ENCODE data around the gene KLHL11.
A peak's percentile ranks its signal among the peaks of the same experiment; 100 is the strongest.

The KLHL11 gene

DNA sequence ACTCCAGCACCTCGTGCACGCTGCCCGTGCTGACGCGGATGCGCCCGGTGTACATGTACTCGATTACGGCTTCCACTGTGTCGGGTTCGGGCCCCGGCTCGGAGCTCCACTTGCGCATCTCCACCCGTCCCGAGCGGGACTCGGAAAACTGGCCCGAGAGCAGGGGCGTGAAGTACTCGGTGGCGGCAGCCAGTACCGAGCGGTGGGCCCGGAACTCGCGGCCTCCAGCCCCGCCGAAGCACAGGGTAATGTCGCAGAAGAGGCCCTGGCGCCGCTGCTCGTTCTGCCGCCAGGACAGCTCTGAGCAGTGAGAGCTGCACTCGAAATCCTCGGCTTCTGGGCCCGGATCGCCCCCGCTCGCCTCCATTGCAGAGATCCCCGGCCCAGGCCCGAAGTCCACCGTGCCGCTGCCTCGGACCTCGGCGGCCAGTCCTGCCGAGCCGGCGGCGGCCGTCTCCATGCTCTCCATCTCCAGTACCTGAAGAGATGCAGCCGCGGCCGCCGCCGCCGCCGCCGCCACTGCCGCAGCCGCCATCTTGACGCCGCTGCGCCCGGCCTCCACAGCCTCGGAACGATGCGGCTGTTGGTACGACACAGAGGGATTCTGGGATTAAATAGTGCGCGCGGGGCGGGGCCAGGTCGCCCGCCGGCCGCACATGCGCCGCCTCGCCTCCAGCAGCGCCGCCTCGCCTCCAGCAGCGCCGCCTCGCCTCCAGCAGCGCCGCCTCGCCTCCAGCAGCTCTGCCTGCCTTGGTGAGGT lies at the start of gene KLHL11:
TSS of gene KLHL11 (minus strand) at position 588 of the 760 bp plus-strand sequence. CDS start at position 535, 53 bp downstream.
- DNase-seq (ENCODE audit: low spot score in 2 of 2), result peak; percentile 79 to 81
- peak; percentile 93 for ATAC-seq (ENCODE audit: low read depth)
- Mint-ChIP-seq H3K36me3 (peaks cover 4% of the 10 kb centered on the region), H3K9me3 (no peaks in the 10 kb centered on the region), H3K4me3 (no peak within 1 kb of the TSS), H3K27ac (no peak within 1 kb of the TSS), H3K27me3 (no peaks in the 10 kb centered on the region), H3K4me1 (peaks cover 13% of the 10 kb centered on the region)

DNA sequence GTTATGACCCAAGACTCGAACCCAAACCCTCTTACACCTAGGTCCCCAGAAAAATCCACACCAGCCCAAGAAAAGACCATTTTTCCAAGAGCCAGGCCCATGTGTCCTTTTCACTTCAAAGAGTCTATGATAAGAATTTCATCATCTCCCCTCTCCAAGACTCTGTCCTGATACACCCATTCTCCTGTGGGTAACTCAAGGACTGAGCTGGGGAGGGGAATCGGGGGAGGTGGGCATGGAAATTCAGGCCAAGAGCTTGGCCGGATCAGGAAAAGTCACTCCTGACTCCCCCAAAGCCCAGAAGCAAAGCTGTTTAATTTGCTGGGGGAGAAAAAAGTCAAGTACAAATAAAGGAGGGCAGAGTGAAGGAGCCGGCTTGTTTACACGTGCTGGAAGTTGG lies 49.8 kb upstream of the KLHL11 start:
- peaks cover 14% of the 10 kb centered on the region for H3K36me3 Mint-ChIP-seq
- H3K4me3 Mint-ChIP-seq, result no peak overlapping the region
- peaks cover 29% of the 10 kb centered on the region for H3K4me1 Mint-ChIP-seq
- ATAC-seq (ENCODE audit: low read depth) (no peak), DNase-seq (ENCODE audit: low spot score in 2 of 2) (no peak)
- no peaks in the 10 kb centered on the region for H3K9me3 Mint-ChIP-seq
- no peaks in the 10 kb centered on the region for H3K27me3 Mint-ChIP-seq
- no peak overlapping the region for H3K27ac Mint-ChIP-seq

DNA sequence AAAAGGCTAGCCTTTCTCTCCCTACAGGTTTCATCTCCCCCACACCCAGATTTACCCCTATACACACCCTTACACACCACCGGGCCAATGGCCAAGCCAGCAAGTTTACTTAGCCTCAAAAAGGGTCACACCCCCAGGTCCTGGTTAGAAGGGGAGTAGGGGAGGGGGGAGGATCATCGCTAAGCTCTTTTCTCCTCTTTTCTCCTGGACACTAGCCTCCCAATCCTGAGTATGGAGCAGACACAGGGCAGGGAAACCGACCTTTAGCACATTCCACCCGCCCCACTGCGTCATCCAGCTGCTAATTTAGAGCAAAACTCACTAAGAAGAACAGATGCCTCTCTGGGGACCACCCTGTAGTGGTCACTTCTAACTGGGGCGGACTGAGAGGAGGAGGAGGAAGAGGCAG lies 49.1 kb upstream of the KLHL11 start:
- Mint-ChIP-seq H3K36me3 (peaks cover 19% of the 10 kb centered on the region), H3K4me1 (peaks cover 29% of the 10 kb centered on the region), H3K4me3 (no peak overlapping the region), H3K9me3 (no peaks in the 10 kb centered on the region), H3K27me3 (no peaks in the 10 kb centered on the region), H3K27ac (peak overlapping the region; percentile 50)
- ATAC-seq (ENCODE audit: low read depth) (no peak), DNase-seq (ENCODE audit: low spot score in 2 of 2) (no peak)

DNA sequence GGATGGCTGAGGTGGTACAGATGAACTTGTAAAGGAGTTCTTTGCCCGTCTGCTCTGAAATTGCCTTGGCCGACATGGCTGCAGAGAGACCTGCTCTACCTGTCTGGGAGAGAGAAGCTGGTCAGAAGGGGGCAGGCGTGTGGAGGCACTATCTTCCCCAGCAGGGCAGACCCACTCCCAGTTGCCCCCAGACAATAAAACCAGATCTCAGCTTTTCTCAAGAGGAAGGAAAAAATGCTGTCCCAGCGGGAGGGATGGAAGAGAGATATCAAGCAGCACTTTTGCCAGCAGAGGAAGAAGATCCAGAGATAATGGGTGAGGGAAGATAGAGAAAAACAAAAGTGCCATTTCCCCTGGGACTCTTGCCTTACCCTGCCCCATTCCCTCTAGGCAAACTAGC lies 48.6 kb upstream of the KLHL11 start:
- DNase-seq (ENCODE audit: low spot score in 2 of 2) (no peak), ATAC-seq (ENCODE audit: low read depth) (no peak)
- Mint-ChIP-seq H3K4me3 (no peak overlapping the region), H3K4me1 (peaks cover 29% of the 10 kb centered on the region), H3K27me3 (no peaks in the 10 kb centered on the region), H3K27ac (peak overlapping the region; percentile 50), H3K9me3 (no peaks in the 10 kb centered on the region), H3K36me3 (peaks cover 21% of the 10 kb centered on the region)

GRCh38 chr17:41912925-41913324 lies 47.7 kb upstream of the KLHL11 start:
- no peak for DNase-seq (ENCODE audit: low spot score in 2 of 2)
- Mint-ChIP-seq H3K4me3 (no peak overlapping the region), H3K27me3 (no peaks in the 10 kb centered on the region), H3K27ac (no peak overlapping the region), H3K4me1 (peaks cover 29% of the 10 kb centered on the region), H3K9me3 (no peaks in the 10 kb centered on the region), H3K36me3 (peaks cover 23% of the 10 kb centered on the region)
- ATAC-seq (ENCODE audit: low read depth), result no peak

DNA sequence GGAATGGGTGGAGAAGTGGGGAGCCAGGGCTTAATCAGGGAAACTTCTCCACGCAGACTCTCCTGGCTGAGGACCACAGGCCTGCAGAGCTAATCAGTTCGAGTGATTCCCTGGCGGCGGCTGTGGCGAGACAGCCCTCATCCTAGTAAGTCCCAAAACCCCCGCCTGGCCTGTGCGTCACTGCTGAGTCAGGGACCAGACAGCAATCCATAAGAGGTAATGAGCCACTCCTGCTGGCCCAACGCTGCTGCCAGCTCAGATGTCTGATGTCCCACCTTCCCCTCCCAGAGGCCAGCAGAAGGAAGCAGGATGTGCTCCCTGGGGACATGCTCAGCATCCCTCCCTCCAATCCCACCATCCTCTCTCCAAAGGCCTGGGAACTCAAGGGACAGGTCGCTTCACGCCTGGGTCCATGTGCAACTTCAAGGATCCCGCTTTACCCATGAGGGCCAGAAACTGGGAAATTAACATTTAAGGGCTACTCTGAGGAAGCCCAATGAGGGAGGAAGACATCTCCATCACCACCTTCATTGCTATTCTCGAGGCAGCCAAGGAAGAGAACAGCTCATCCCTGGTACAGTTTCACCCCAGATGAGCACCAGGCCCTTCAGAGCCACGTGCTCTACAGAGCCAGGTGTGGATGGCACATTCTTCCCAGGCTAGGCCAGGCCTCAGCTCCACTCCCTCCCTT lies 45.6 kb upstream of the KLHL11 start:
- Mint-ChIP-seq H3K4me3 (no peak overlapping the region), H3K27me3 (no peaks in the 10 kb centered on the region), H3K9me3 (no peaks in the 10 kb centered on the region), H3K36me3 (peaks cover 32% of the 10 kb centered on the region), H3K27ac (no peak overlapping the region), H3K4me1 (peaks cover 19% of the 10 kb centered on the region)
- ATAC-seq (ENCODE audit: low read depth) (no peak), DNase-seq (ENCODE audit: low spot score in 2 of 2) (no peak)

DNA sequence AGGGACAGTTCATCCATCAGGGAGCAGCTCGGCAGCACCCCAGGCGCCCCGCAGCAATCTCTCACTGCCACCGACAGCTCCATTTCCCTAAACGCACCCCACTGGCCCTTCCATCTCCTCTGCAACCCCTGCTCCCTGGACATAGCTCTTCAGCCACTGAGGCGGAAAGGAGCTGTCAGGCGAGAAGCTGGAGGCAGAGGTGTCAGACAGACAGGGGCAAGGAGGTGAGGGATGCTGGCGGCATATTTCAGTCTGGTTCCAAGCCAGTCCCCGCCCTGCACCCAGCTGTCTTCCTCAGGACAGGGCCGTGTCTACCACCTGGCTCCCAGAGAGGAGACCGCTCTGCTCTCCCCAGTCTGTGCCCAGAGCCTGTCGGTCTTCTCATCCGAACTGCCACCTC lies 43.9 kb upstream of the KLHL11 start:
- ATAC-seq (ENCODE audit: low read depth) (no peak), DNase-seq (ENCODE audit: low spot score in 2 of 2) (no peak)
- Mint-ChIP-seq H3K36me3 (peaks cover 38% of the 10 kb centered on the region), H3K4me1 (peaks cover 7% of the 10 kb centered on the region), H3K27me3 (no peaks in the 10 kb centered on the region), H3K4me3 (no peak overlapping the region), H3K27ac (no peak overlapping the region), H3K9me3 (no peaks in the 10 kb centered on the region)

DNA sequence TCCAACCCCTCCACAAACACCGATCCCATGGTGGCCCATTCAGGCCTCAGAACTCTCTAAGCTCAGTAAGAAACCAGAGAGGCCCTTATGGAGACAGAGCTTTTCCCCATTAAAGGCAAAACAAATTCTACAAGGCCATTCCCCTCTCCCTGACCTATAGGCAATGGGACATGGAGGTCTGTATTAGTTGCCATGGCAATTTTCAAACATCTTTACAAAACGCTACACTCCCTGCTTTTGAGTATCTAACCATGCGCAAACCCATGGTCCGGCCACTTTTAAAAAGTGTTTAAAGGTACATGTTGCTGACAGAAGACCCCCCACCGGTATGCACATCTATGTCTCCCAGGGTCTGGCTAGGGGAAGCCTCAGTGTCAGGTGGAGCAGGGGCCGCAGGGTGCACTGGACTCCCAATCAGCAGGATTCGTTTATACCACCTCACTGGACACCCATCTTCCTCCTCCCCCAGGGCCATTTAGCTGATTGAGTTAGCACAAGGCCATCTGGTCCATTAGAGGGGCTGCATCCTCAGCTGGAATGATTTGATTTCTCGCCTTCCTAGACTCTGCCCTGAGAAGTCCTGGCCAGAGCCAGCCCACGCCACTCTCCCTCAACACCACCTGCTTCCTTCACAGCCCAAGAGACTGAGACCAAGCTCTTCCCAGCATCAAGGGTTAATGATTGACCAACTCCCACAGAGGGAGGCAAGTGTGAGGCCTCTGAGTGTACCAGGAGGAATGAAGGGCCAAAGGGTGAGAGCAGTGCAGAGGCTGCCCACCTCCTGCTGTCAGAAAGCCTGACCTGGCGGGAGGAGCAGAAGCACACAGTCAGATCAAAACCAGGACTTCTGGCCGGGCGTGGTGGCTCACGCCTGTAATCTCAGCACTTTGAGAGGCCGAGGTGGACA lies 42.7 kb upstream of the KLHL11 start:
- Mint-ChIP-seq H3K27me3 (no peaks in the 10 kb centered on the region), H3K9me3 (no peaks in the 10 kb centered on the region), H3K4me1 (peaks cover 4% of the 10 kb centered on the region), H3K4me3 (no peak overlapping the region), H3K27ac (no peak overlapping the region), H3K36me3 (peaks cover 41% of the 10 kb centered on the region)
- DNase-seq (ENCODE audit: low spot score in 2 of 2) (no peak), ATAC-seq (ENCODE audit: low read depth) (no peak)

DNA sequence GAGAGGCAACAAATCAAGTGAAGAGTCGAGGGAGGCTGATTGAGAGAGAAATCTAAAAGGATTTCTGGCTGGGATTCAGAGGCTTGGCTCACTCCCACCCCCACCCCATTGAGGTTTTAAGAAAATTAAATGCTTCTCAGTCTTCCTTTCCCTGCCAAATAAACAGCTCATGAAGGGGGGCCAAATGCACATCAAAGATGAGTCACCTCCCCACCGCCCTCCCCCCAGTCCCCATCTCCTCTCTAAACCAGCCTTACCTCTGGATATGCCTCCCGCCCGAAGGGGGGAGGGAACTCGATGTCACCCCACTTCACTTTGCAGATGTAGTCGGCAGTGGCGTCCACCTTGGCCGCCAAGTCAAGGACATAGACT lies 41.9 kb upstream of the KLHL11 start:
- Mint-ChIP-seq H3K9me3 (no peaks in the 10 kb centered on the region), H3K4me1 (no peaks in the 10 kb centered on the region), H3K36me3 (peaks cover 35% of the 10 kb centered on the region), H3K4me3 (no peak overlapping the region), H3K27ac (no peak overlapping the region), H3K27me3 (no peaks in the 10 kb centered on the region)
- DNase-seq (ENCODE audit: low spot score in 2 of 2) (no peak), ATAC-seq (ENCODE audit: low read depth) (no peak)

DNA sequence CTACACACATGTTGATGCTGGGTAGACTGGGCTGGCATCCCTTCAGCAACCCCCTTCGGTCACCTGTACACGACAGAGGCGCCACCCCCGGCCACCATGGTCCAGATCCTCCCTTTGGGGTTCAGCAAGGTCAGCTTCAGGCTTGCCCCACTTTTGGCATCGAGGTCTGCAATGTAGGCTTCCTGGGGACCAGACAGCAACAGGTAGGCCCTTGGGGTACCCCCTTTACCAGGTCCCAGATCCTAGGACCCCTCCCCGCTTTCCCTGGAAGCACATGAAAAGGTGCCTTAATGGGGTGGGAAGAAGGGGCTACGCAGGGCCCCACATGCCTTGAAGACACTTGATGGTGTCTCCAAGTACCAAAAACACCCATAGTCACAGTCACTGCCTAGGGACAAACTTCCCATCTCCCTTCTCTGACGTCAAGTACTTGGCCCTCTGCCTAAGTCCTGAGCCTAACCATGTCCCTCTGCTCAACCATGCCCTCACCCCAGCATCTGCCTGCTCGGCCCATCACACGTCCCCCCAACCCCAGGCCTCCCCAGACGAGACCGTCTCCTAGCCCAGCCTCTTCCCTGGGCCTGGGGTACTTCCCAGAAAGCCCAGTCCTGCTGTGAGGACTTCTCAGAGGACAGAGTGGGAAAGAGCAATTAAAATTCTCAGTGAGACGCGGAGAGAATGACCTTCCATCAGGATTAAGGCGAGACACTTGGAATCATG lies 41.4 kb upstream of the KLHL11 start:
- ATAC-seq (ENCODE audit: low read depth) (no peak), DNase-seq (ENCODE audit: low spot score in 2 of 2) (no peak)
- Mint-ChIP-seq H3K27me3 (no peaks in the 10 kb centered on the region), H3K27ac (no peak overlapping the region), H3K9me3 (no peaks in the 10 kb centered on the region), H3K4me1 (no peaks in the 10 kb centered on the region), H3K4me3 (no peak overlapping the region), H3K36me3 (peaks cover 39% of the 10 kb centered on the region)

DNA sequence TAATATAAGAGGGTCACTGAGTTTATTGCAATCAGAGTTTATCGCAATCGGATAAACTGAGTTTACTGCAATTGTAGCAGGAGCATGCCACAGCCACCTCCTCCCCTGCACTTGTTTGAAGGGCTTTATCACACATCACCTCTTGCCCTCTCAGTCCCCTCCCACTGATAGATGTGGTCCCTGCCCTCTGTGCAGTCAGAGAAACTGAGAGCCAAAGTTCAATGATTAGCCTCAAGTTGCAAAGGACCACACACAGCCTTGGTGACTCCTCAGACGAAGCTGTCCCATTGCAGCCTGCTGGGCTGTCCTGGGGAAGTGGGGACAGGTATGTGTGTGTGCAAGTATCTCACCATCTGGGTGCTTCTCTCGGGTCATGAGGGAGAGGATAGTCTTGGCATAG lies 39.9 kb upstream of the KLHL11 start:
- Mint-ChIP-seq H3K27ac (no peak overlapping the region), H3K36me3 (peaks cover 46% of the 10 kb centered on the region), H3K27me3 (no peaks in the 10 kb centered on the region), H3K9me3 (no peaks in the 10 kb centered on the region), H3K4me1 (peaks cover 2% of the 10 kb centered on the region), H3K4me3 (no peak overlapping the region)
- no peak for ATAC-seq (ENCODE audit: low read depth)
- DNase-seq (ENCODE audit: low spot score in 2 of 2), result no peak

DNA sequence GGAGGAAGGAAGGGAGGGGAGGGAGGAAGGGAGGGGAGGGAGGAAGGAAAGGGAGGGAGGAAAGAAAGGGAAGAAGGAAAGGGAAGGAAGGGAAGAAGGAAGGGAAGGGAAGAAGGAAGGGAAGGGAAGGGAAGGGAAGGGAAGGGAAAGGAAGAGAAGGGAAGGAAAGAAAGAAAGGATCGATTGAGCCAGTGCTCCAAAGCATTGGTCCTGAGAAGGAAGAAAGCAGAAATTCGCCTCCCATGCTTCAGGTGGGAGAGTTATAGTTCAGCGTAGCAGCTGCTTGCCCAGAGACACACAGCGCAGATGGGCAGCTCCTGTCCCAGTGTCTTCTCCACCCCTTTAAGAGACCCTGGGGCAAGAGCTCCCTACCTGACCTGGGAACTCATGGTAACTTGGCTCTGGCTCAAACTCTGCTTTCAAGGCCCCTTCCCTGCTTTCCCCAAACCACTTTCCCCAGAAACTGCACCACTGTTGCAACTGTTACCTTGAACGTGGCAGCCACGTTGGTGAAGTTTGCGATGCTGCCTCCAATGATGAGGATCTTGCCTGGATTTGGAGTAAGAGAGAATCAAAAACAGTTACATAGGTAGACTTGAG lies 39.1 kb upstream of the KLHL11 start:
- Mint-ChIP-seq H3K27ac (no peak overlapping the region), H3K4me1 (peaks cover 2% of the 10 kb centered on the region), H3K9me3 (no peaks in the 10 kb centered on the region), H3K27me3 (no peaks in the 10 kb centered on the region), H3K36me3 (peaks cover 42% of the 10 kb centered on the region), H3K4me3 (no peak overlapping the region)
- DNase-seq (ENCODE audit: low spot score in 2 of 2) (no peak), ATAC-seq (ENCODE audit: low read depth) (no peak)

- H3K4me3 Mint-ChIP-seq, result no peak overlapping the region
- no peak for DNase-seq (ENCODE audit: low spot score in 2 of 2)
- ATAC-seq (ENCODE audit: low read depth), result no peak
- H3K27ac Mint-ChIP-seq, result no peak overlapping the region
- H3K9me3 Mint-ChIP-seq, result no peaks in the 10 kb centered on the region
- peaks cover 39% of the 10 kb centered on the region for H3K36me3 Mint-ChIP-seq
- no peaks in the 10 kb centered on the region for H3K27me3 Mint-ChIP-seq
- H3K4me1 Mint-ChIP-seq, result peaks cover 2% of the 10 kb centered on the region
These were observed 36.4 kb upstream of the KLHL11 start for GRCh38 chr17:41901646-41902045.

Data from memory B cell (primary cell).